Heart left ventricle (tissue), 16 donors: Measurements from ENCODE around the gene PPP2R2D. TPM values are rescaled to one million over a fixed set of nuclear protein-coding genes. Genes with fewer than 3 reads are reported as not detected.

Source experiments
- ATAC-seq, 4 donors: fragments of 200-7000 bp; cut with Tn5 transposase; one replicate each; pipeline ENCODE4 v1.9.1; 2020 to 2022; ENCODE audit warnings: moderate library complexity in 4 of 4, mild to moderate bottlenecking in 3 of 4, moderate number of reproducible peaks in 1 of 4
- DNase-seq, 5 donors: peaks; one replicate each; pipeline ENCODE4 v3.0.0-alpha.2; 2020
- H3K27ac ChIP-seq, 12 donors: fragments of 200-600 bp; sonication (generic) in 4 of 12; one replicate each; pipeline versions ENCODE4 v1.5.0 to v1.8.0; 2016 to 2022; ENCODE audit warnings: mild to moderate bottlenecking in 2 of 12
- H3K27me3 ChIP-seq, 9 donors: fragments of 200-600 bp; sonication (generic) in 2 of 9; one replicate each; pipeline versions ENCODE4 v1.5.1 to v1.8.0; 2016 to 2022; ENCODE audit warnings: mild to moderate bottlenecking in 3 of 9
- H3K36me3 ChIP-seq, 9 donors: fragments of 200-600 bp; sonication (generic) in 2 of 9; one replicate each; pipeline versions ENCODE4 v1.5.0 to v1.8.0; 2018 to 2022; ENCODE audit warnings: mild to moderate bottlenecking in 2 of 9
- H3K4me1 ChIP-seq, 12 donors: fragments of 200-600 bp; sonication (generic) in 4 of 12; one replicate each; pipeline versions ENCODE4 v1.5.0 to v1.8.0; 2016 to 2022; ENCODE audit warnings: mild to moderate bottlenecking in 3 of 12
- H3K4me3 ChIP-seq, 12 donors: fragments of 200-600 bp; sonication (generic) in 4 of 12; one replicate each; pipeline versions ENCODE4 v1.5.0 to v1.8.0; 2017 to 2022; ENCODE audit warnings: mild to moderate bottlenecking in 9 of 12, moderate library complexity in 4 of 12
- H3K9me3 ChIP-seq, 12 donors: fragments of 200-600 bp; sonication (generic) in 4 of 12; one replicate each; pipeline versions ENCODE4 v1.5.0 to v1.8.0; 2016 to 2022; ENCODE audit warnings: mild to moderate bottlenecking in 1 of 12
- POLR2A ChIP-seq, 2 donors: fragments of 450-650 bp; IDR thresholded peaks; one replicate each; pipeline ENCODE4 v1.6.1; 2017; ENCODE audit warnings: antibody characterized with exemption in 2 of 2, mild to moderate bottlenecking in 2 of 2, moderate library complexity in 2 of 2
- WGBS, 4 donors: extraction: QIAGEN DNeasy Blood & Tissue Kit in 2 of 4; methylation state at CpG; one replicate each; pipeline versions ENCODE4 v1.1.5 to v1.1.7; 2013 to 2018; 5-methylcytosine and 5-hydroxymethylcytosine counted together
- intact Hi-C, 10 donors: fragments of 100-400 bp; cut with DNase I; formaldehyde crosslinking; loops; one replicate each; pipeline versions ENCODE4 v1.11.1 to v1.14.2; 2022
- polyA plus RNA-seq, 2 donors: library from polyadenylated mRNA; stranded (reverse); fragments of 200-250 nt; gene quantifications; one replicate each; pipeline ENCODE4 v1.2.3, GENCODE V29; 2013
- total RNA-seq, 9 donors: library from RNA; depleted of rRNA in 2 of 9; stranded (reverse); fragments of >200 nt in 2 of 9; fragmentation: NEBNext Ultra II Directional in 3 of 9; extraction: Animal tissue kit (Norgen Biotek cat#: 25700) in 3 of 9; gene quantifications; one replicate each; pipeline versions ENCODE4 v1.1.0 to v1.2.4, GENCODE V29; 2016 to 2023
- TF ChIP-seq, protein P1 (sequence below), 12 donors: fragments of 200-600 bp; sonication (generic) in 4 of 12; IDR thresholded peaks; one replicate each; pipeline versions ENCODE4 v1.5.0 to v1.8.0; 2018 to 2022; ENCODE audit warnings: antibody characterized with exemption in 12 of 12, mild to moderate bottlenecking in 5 of 12
- donor health status: ischemic (EF 13 %, LVEDD 7.1; RV severe dilation, severe dysfunction).
- donor health status: healthy with polysubstance abuse.
- donor health status: DM: no; HTN: yes; CAD: no.
- donor health status: DM: no; HTN: no; CAD: no.
- donor health status: ischemic (EF 25% LVEDD 6.9; RV normal size, moderate dysfunction).
- donor health status: ischemic (EF 25% LVEDD 5.7; RV mildly dilated, moderate dysfunction).
- donor health status: healthy.
- donor health status: DM: yes; HTN: yes; CAD: no.
- donor health status: ischemic (EF 35%, LVEDD 5.7; RV mildly dilated, moderate dysfunction).
- donor health status: nonischemic (EF 11% LVEDD 7.7; RV severe dilation, severe dysfunction).
- donor health status: DM: yes; HTN: yes; CAD: no.
- donor health status: PGD.
- donor health status: ischemic (EF 29% LVEDD 5.4; RV normal size, mild dysfunction).
- donor health status: nonischemic (EF 23%, LVEDD 6.1; RV moderate dilation, normal function).

The PPP2R2D gene
- total and polyA plus RNA-seq, 11 donors: 29.4 to 43.4 (median 36.4) TPM

DNA sequence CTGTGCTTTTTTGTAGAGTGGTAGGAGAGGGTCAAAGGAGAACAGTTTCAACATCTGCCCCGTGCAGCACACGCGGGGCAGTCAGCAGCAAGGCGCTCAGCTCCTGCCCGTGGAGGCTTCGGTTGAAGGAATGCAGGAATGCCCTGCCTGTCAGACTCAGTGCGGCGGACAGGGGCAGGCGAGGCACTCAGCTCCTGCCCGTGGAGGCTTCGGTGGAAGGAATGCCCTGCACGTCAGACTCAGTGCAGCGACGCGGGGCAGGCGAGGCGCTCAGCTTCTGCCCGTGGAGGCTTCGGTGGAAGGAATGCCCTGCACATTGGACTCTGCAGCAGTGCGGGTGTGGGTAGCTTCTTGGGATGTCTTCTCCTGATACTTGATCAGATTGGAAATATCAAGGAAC lies 37.0 kb downstream of the PPP2R2D start:
- Histone ChIP-seq H3K36me3 (peaks cover 0 to 77% (median 66%) of the 10 kb centered on the region in 9 donors), H3K4me1 (peaks cover 0 to 45% (median 13%) of the 10 kb centered on the region in 12 donors), H3K27me3 (no peaks in the 10 kb centered on the region), H3K9me3 (no peaks in the 10 kb centered on the region), H3K4me3 (no peak overlapping the region), H3K27ac (no peak overlapping the region)
- TF ChIP-seq POLR2A (IDR thresholded peaks at IDR 0.05): no peak
- TF ChIP-seq, protein P1, sequence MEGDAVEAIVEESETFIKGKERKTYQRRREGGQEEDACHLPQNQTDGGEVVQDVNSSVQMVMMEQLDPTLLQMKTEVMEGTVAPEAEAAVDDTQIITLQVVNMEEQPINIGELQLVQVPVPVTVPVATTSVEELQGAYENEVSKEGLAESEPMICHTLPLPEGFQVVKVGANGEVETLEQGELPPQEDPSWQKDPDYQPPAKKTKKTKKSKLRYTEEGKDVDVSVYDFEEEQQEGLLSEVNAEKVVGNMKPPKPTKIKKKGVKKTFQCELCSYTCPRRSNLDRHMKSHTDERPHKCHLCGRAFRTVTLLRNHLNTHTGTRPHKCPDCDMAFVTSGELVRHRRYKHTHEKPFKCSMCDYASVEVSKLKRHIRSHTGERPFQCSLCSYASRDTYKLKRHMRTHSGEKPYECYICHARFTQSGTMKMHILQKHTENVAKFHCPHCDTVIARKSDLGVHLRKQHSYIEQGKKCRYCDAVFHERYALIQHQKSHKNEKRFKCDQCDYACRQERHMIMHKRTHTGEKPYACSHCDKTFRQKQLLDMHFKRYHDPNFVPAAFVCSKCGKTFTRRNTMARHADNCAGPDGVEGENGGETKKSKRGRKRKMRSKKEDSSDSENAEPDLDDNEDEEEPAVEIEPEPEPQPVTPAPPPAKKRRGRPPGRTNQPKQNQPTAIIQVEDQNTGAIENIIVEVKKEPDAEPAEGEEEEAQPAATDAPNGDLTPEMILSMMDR (IDR thresholded peaks at IDR 0.05): no peak
- WGBS, 4 donors: 47 to 70% (median 64%) methylated on average over 17 to 20 of the region's 20 CpGs
- peak in 2 of 5 donors; percentile 46 to 53 for DNase-seq
- peak; percentile 77 to 91 (median 89) for ATAC-seq
- intact Hi-C loops: loop anchor here in 1 of 10 donors (5.0 kb wide), 1 partner anchor 36 kb away; the partner anchor contains the start of gene PPP2R2D

GRCh38 chr10:131938681-131939080 lies 37.9 kb downstream of the PPP2R2D start:
- intact Hi-C loops: loop anchor here in 1 of 10 donors (5.0 kb wide), 1 partner anchor 36 kb away; the partner anchor contains the start of gene PPP2R2D
- 90 to 98% (median 97%) methylated on average over 10 of the region's 10 CpGs for WGBS, 4 donors
- Histone ChIP-seq H3K36me3 (peaks cover 0 to 83% (median 73%) of the 10 kb centered on the region in 9 donors), H3K4me3 (no peak overlapping the region), H3K4me1 (peaks cover 0 to 36% (median 10%) of the 10 kb centered on the region in 12 donors), H3K27me3 (no peaks in the 10 kb centered on the region), H3K9me3 (no peaks in the 10 kb centered on the region), H3K27ac (no peak overlapping the region)
- DNase-seq: no peak
- no peak for TF ChIP-seq POLR2A (IDR thresholded peaks at IDR 0.05)
- TF ChIP-seq, protein P1 (IDR thresholded peaks at IDR 0.05): no peak
- ATAC-seq: no peak

- no peak for DNase-seq
Measured at GRCh38 chr10:131942455-131942854, 41.6 kb downstream of the PPP2R2D start.

More at GRCh38 chr10:131942455-131942854, 41.6 kb downstream of the PPP2R2D start:
- Histone ChIP-seq H3K27ac (no peak overlapping the region), H3K4me1 (peaks cover 0 to 12% (median 0%) of the 10 kb centered on the region in 12 donors), H3K4me3 (no peak overlapping the region), H3K27me3 (no peaks in the 10 kb centered on the region), H3K36me3 (peaks cover 0 to 90% (median 83%) of the 10 kb centered on the region in 9 donors), H3K9me3 (no peaks in the 10 kb centered on the region)
- intact Hi-C loops: loop anchor here in 2 of 10 donors (5.0 kb wide), 1 partner anchor 40 kb away; the partner anchor contains the start of gene PPP2R2D (in 2 of the 2)
- WGBS, 4 donors: 90 to 98% (median 96%) methylated on average over 1 of the region's 1 CpG
- ATAC-seq: no peak
- TF ChIP-seq, protein P1 (IDR thresholded peaks at IDR 0.05): no peak
- no peak for TF ChIP-seq POLR2A (IDR thresholded peaks at IDR 0.05)
